HAP-1 (cell line): ENCODE data around the gene SIRT4.
"Not testable (repeated sequence)": the region's sequence is repeated elsewhere in the genome, so short reads cannot be mapped to it uniquely, and the experiment has no call there.

Source experiments
- DNase-seq, 2 experiments: peaks; one replicate each; pipeline ENCODE4 v3.0.0-alpha.2; 2016 to 2020; ENCODE audit warnings: low spot score in 2 of 2
- H3K27me3 ChIP-seq: fragments of 250-450 bp; sonication (Bioruptor Pico); 2 replicates; pipeline ENCODE4 v1.5.1; 2020; ENCODE audit warnings: low read depth, mild to moderate bottlenecking, moderate library complexity
- H3K36me3 ChIP-seq: fragments of 250-450 bp; sonication (Bioruptor Pico); replicated peaks from 2 replicates; pipeline ENCODE4 v1.5.1; 2020; ENCODE audit warnings: mild to moderate bottlenecking
- H3K4me1 ChIP-seq: fragments of 250-450 bp; sonication (Bioruptor Pico); 2 replicates; pipeline ENCODE4 v1.5.1; 2020; ENCODE audit warnings: mild to moderate bottlenecking
- H3K4me3 ChIP-seq: fragments of 250-450 bp; sonication (Bioruptor Pico); 2 replicates; pipeline ENCODE4 v1.5.1; 2020; ENCODE audit warnings: mild to moderate bottlenecking, moderate library complexity
- H3K9me3 ChIP-seq: fragments of 250-450 bp; sonication (Bioruptor Pico); 2 replicates; pipeline ENCODE4 v1.5.1; 2020; ENCODE audit warnings: mild to moderate bottlenecking, moderate library complexity
- in situ Hi-C: fragments of 300-500 bp; cut with MboI; formaldehyde crosslinking; loops from 3 replicates; pipeline ENCODE4 v1.14.3; 2020; ENCODE audit warnings: low sequenced_read_pairs, inconsistent platforms, mixed read lengths

The SIRT4 gene

DNA sequence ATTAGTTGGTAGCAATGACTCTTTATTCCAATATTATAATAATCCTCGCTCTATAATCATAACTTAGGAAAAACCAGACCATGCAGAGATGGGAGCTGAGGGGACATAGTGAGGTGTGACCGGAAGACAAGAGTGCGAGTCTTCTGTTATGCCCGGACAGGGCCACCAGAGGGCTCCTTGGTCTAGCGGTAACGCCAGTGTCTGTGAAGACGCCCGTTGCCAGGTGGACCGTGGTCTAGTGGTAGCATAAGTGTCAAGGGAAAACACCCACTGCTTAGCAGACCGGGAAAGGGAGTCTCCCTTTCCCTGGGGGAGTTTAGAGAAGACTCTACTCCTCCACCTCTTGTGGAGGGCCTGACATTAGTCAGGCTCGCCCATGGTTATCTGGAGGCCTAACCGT is 33.3 kb downstream of the SIRT4 start:
- not testable (repeated sequence) for H3K27me3 ChIP-seq, H3K4me3 ChIP-seq, H3K36me3 ChIP-seq, H3K4me1 ChIP-seq
- peaks cover 16% of the 10 kb centered on the region for H3K9me3 ChIP-seq
- in situ Hi-C loops = loop anchor here (25.0 kb wide), 1 partner anchor 777 kb away; no protein-coding TSS in a partner anchor
- DNase-seq = peak; percentile 40 to 85

DNA sequence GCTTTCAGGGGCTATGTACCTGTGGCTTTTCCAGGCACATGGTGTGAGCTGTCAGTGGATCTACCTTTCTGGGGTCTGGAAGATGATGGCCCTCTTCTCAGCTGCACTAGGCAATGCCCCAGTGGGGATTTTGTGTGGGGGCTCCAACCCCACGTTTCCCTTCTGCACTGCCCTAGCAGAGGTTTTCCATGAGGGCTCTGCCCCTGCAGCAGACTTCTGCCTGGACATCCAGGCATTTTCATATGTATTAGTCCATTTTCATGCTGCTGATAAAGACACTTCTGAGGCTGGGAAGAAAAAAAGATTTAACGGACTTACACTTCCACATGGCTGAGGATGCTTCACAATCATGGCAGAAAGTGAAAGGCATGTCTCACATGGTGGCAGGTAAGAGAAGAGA is 34.3 kb downstream of the SIRT4 start:
- not testable (repeated sequence) for H3K4me3 ChIP-seq, H3K27me3 ChIP-seq, DNase-seq, H3K36me3 ChIP-seq, H3K4me1 ChIP-seq
- peaks cover 16% of the 10 kb centered on the region for H3K9me3 ChIP-seq
- in situ Hi-C loops = loop anchor here (25.0 kb wide), 1 partner anchor 776 kb away; no protein-coding TSS in a partner anchor

DNA sequence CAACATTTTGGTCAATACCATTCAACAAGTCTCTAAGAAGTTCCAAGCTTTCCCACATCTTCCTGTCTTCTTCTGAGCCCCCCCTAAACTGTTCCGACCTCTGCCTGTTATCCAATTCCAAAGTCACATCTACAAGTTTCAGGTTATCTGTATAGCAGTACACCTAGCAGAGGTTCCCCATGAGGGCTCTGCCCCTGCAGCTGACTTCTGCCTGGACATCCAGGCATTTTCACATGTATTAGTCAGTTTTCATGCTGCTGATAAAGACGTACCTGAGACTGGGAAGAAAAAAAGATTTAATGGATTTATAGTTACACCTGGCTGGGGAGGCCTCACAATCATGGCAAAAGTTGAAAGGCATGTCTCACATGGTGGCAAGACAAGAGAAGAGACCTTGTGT is 35.6 kb downstream of the SIRT4 start:
- no peak for DNase-seq
- in situ Hi-C loops = loop anchor here (25.0 kb wide), 1 partner anchor 775 kb away; no protein-coding TSS in a partner anchor

GRCh38 chr12:120339256-120339655 is 37.1 kb downstream of the SIRT4 start:
- DNase-seq = no peak
- in situ Hi-C loops = loop anchor here (25.0 kb wide), 1 partner anchor 773 kb away; no protein-coding TSS in a partner anchor
- peaks cover 16% of the 10 kb centered on the region for H3K9me3 ChIP-seq
- H3K4me1 ChIP-seq = no peaks in the 10 kb centered on the region
- no peak overlapping the region for H3K4me3 ChIP-seq
- peaks cover 12% of the 10 kb centered on the region for H3K36me3 ChIP-seq
- H3K27me3 ChIP-seq = no peaks in the 10 kb centered on the region

More for the DNA sequence above, 35.6 kb downstream of the SIRT4 start:
- Histone ChIP-seq H3K36me3 (no peaks in the 10 kb centered on the region), H3K9me3 (peaks cover 16% of the 10 kb centered on the region), H3K4me1 (no peaks in the 10 kb centered on the region), H3K27me3 (no peaks in the 10 kb centered on the region), H3K4me3 (no peak overlapping the region)

DNA sequence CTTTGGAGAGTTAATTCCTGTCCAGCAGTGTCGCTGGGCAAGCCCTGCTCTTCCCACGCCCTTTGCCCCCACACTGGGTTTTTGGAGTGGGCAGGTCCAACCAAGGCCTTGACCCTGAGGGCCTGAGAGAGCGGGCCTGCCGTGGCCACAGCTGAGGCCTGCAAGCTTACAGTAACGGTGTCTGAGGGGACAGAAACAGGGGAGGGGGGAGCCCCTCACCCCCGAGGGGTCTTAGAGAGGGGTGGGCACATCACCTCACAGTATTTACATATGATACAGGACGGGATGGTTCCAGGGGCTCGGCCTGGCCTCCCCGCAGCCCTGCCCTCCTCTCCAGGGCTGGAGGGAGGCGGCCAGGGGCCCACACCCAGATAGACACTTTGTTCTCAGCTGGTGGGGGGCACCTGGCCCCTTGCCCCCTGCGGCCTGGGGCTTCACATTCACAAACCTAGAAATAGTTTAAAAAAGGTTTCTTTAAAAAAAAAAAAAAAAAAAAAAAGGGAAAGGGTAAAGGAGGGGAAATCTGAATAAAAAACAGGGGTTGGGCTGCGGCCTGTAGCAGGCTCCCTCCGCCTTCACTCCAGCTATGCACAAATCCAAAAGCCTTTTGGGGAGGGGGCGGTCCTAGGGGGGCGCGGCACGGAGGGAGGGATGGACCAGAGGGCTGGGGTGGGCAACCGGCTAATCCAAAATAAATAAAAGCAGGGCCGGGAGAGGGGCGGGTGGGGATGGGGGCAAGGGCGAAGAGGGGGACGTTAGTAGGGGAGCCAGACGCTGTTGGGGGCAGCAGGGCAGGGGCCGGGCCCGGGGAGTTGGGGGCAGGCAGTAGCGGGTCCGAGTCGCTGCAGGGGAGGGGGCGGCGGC is 40.3 kb downstream of the SIRT4 start:
- Histone ChIP-seq H3K36me3 (peaks cover 41% of the 10 kb centered on the region), H3K4me1 (no peaks in the 10 kb centered on the region), H3K4me3 (no peak overlapping the region), H3K9me3 (peaks cover 10% of the 10 kb centered on the region), H3K27me3 (no peaks in the 10 kb centered on the region)
- no peak for DNase-seq
- in situ Hi-C loops = loop anchor here (25.0 kb wide), 1 partner anchor 770 kb away; no protein-coding TSS in a partner anchor

- peaks cover 4% of the 10 kb centered on the region; the same call in 1 of the 2 replicates for H3K9me3 ChIP-seq
- in situ Hi-C loops = loop anchor here (25.0 kb wide), 1 partner anchor 769 kb away; no protein-coding TSS in a partner anchor
These were observed 41.0 kb downstream of the SIRT4 start for GRCh38 chr12:120343039-120343537.

GRCh38 chr12:120343692-120344091 is 41.6 kb downstream of the SIRT4 start:
- H3K36me3 ChIP-seq = peaks cover 54% of the 10 kb centered on the region
- no peak for DNase-seq
- no peaks in the 10 kb centered on the region for H3K4me1 ChIP-seq
- in situ Hi-C loops = loop anchor here (25.0 kb wide), 1 partner anchor 769 kb away; no protein-coding TSS in a partner anchor
- H3K4me3 ChIP-seq = no peak overlapping the region
- no peaks in the 10 kb centered on the region; the same call in 1 of the 2 replicates for H3K9me3 ChIP-seq
- no peaks in the 10 kb centered on the region for H3K27me3 ChIP-seq

More at GRCh38 chr12:120343039-120343537, 41.0 kb downstream of the SIRT4 start:
- no peak for DNase-seq
- H3K4me3 ChIP-seq = no peak overlapping the region
- H3K27me3 ChIP-seq = no peaks in the 10 kb centered on the region
- peaks cover 48% of the 10 kb centered on the region for H3K36me3 ChIP-seq
- H3K4me1 ChIP-seq = no peaks in the 10 kb centered on the region

GRCh38 chr12:120346031-120346430 is 43.9 kb downstream of the SIRT4 start:
- DNase-seq = no peak
- H3K27me3 ChIP-seq = no peaks in the 10 kb centered on the region
- H3K36me3 ChIP-seq = peaks cover 72% of the 10 kb centered on the region
- no peaks in the 10 kb centered on the region for H3K4me1 ChIP-seq
- no peak overlapping the region for H3K4me3 ChIP-seq
- no peaks in the 10 kb centered on the region; the same call in 1 of the 2 replicates for H3K9me3 ChIP-seq
- in situ Hi-C loops = loop anchor here (25.0 kb wide), 1 partner anchor 766 kb away; no protein-coding TSS in a partner anchor

- DNase-seq = no peak
- Histone ChIP-seq H3K27me3 (no peaks in the 10 kb centered on the region), H3K36me3 (peaks cover 76% of the 10 kb centered on the region), H3K4me1 (no peaks in the 10 kb centered on the region), H3K9me3 (no peaks in the 10 kb centered on the region; the same call in 1 of the 2 replicates), H3K4me3 (no peak overlapping the region)
- in situ Hi-C loops = loop anchor here (25.0 kb wide), 1 partner anchor 766 kb away; no protein-coding TSS in a partner anchor
These were observed 44.6 kb downstream of the SIRT4 start for GRCh38 chr12:120346681-120347080.

GRCh38 chr12:120347766-120348165 is 45.6 kb downstream of the SIRT4 start:
- no peak overlapping the region for H3K4me3 ChIP-seq
- no peaks in the 10 kb centered on the region; the same call in 1 of the 2 replicates for H3K9me3 ChIP-seq
- peaks cover 84% of the 10 kb centered on the region for H3K36me3 ChIP-seq
- no peaks in the 10 kb centered on the region for H3K4me1 ChIP-seq
- in situ Hi-C loops = loop anchor here (25.0 kb wide), 1 partner anchor 765 kb away; no protein-coding TSS in a partner anchor
- H3K27me3 ChIP-seq = no peaks in the 10 kb centered on the region
- no peak for DNase-seq

- no peaks in the 10 kb centered on the region for H3K9me3 ChIP-seq
- peaks cover 80% of the 10 kb centered on the region for H3K36me3 ChIP-seq
- DNase-seq = no peak
- no peak overlapping the region for H3K4me3 ChIP-seq
- in situ Hi-C loops = no loop called here
- H3K4me1 ChIP-seq = no peaks in the 10 kb centered on the region
- H3K27me3 ChIP-seq = no peaks in the 10 kb centered on the region
These were observed 48.6 kb downstream of the SIRT4 start for GRCh38 chr12:120350576-120351350.

DNA sequence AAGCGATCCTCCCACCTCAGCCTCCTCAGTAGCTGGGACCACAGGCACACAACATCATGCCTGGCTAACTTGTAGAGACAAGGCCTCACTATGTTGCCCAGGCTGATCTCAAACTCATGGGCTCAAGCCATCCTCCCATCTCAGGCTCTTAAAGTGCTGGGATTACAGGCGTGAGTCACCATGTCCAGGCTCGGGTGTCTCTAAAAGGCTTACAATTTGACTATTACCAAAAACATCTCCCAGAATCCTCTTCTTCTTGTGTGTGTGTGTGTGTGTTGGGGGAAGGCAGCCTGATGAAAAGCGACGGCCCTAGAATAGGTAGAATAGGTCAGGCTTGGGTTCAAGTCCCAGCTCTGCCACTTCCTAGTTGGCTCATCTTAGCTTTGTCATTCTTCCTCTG is 50.0 kb downstream of the SIRT4 start:
- Histone ChIP-seq H3K36me3 (peaks cover 82% of the 10 kb centered on the region), H3K4me3 (no peak overlapping the region), H3K9me3 (no peaks in the 10 kb centered on the region), H3K27me3 (no peaks in the 10 kb centered on the region), H3K4me1 (no peaks in the 10 kb centered on the region)
- in situ Hi-C loops = no loop called here
- no peak for DNase-seq

DNA sequence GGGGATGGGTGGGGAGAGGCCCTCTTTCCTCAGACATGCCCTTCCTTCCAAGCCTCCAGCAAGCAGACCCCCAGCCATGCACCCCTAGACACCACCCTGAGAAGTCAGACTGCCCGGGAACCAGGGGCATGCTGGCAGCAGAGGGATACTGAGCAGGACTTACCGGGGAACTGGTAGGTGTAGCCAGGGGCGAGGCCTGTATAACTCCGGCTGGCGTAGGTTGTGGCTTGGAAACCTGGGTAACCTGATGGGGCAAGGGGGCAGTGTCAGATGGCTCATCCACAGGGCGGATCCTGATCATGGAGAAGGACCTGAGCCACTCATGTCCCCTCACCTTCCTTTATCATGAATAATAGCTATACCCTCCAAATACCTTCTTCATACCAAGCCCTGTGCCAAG is 51.0 kb downstream of the SIRT4 start:
- Histone ChIP-seq H3K36me3 (peaks cover 82% of the 10 kb centered on the region), H3K4me3 (no peak overlapping the region), H3K4me1 (no peaks in the 10 kb centered on the region), H3K9me3 (no peaks in the 10 kb centered on the region), H3K27me3 (no peaks in the 10 kb centered on the region)
- in situ Hi-C loops = no loop called here
- DNase-seq = no peak
